ENCODE data around the gene TESK1.
A peak's percentile ranks its signal among the peaks of the same experiment; 100 is the strongest.

Gene TESK1

DNA sequence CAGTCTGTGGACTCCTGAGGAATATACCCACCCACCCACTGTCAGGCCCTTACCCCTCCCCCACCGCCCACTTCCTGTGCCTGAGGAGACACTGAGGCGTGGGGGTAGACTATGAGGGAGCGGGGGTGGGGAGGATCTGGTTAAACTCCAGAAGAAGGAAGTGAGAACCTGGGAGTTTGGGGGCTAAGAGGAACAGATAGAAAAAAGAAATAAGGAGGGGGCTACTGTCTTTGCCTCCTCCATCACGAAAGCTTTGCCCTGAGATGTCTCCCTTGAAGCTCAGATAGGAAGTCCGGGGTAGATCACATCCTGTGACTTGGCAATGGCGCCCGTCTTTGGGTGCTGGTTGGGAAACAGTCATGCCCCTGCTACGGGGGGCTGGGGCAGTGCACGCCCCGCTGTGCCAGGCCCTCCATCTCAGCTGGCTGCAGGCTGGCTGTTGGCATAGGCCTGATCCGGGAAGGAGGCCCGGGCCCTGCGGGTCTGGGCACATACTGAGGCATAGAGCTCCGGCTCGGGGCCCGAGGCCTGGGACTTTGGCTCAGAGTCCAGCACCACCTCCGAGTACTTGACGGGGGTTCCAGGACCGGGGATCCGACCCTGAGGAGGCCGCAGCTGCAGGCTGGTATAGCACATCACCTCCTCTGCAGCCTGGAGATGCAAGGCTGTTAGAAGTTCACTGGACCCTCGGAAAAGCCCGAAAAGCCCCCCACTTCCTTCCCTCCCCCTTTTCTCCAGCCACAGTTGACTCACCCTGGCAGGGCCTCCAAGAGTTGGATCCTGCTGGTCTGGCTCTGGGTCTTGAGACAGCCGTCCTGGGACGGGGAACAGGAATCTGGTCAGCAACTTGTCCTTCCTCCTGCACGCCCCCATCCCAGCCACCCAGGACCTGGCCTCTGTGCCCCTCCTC, 44.6 kb downstream of the TESK1 start:
- DNase-seq = peak; percentile 23

DNA sequence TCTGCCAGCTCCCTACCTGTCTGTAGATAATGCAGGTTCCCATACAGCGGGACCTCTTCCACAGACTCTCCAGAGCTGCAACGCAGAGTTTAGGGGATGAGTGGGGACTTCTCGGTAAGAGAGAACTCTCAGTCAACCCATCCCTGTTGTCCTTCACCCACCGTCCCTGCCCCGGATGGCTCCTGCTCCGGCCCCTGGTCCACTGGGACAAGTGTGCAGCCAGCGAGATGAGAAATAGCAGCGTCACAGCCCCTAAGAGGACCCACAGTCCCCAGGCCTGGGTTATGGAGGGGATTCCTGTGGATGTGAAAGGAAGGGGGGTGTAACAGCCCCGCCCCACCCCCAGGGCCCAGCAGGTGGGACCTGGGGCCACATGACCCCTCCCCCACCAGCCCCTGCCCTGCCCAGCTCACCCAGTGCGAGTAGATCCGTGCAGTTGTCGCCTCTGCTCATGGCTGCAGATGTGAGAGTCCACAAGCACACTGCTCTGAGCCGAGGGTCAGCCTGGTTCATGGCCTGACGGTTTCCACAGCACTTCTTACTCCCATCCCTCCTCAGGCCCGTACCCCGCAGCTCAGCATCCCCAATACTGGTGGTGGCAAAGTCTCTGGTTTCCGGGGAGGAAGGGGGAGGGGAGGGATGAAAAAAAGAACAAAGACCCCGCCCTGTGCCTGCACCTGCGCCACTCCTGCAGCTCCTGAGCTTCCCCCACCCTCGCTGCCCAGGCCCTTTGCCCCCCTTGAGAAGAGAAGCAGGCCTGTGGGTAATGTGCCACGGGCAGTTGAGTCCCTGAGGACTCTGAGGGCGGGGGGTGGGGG, 45.5 kb downstream of the TESK1 start, which contains the start of gene SIT1:
TSS of gene SIT1 (minus strand) at position 591 of the 818 bp plus-strand sequence. CDS start at position 513, 78 bp downstream.
- no peak for DNase-seq

DNA sequence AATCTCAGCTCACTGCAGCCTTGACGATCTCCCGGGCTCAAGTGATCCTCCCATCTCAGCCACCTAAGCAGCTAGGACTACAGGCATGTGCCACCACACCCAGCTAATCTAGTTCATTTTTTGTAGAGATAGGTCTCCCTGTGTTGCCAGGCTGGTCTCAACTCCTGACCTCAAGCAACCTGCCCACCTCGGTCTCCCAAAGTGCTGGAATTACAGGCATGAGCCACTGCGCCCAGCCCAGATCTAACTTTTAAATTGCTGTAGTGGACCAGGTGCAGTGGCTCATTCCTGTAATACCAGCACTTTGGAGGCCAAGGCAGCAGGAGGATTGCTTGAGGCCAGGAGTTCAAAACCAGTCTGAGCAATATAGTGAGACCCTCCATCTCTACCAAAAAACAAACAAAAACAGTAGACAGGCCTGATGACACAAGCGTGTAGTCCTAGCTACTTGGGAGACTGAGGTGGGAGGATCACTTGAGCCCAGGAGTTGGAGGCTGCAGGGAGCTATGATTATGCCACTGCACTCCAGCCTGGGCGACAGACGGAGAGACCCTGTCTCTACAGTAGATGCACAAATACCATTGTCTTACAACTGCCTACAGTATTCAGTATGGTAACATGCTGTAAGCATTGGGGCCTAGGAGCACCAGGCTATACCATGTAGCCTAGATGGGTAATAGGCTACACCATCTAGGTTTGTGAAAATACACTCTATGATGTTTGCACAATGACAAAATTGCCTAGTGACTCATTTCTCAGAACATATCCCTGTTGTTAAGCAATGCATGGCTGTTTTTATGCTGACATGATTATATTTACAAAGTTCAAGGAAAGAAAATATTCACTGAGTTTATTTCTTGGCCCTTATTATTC, 47.1 kb downstream of the TESK1 start:
- no peak for DNase-seq

DNA sequence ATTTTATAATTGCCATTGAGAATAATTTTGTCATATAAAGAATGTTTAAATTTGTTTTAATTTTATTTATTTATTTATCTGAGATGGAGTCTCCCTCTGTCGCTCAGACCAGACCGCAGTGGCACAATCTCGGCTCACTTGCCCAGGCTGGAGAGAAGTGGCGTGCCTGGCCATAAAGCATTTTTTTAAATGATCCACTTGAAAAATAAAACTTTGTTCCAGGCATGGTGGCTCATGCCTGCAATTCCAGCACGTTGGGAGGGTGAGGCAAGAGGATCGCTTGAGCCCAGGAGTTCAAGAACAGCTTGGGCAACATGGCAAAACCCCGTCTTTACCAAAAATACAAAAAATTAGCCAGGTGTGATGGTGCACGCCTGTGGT, 47.8 kb downstream of the TESK1 start:
- DNase-seq = no peak

DNA sequence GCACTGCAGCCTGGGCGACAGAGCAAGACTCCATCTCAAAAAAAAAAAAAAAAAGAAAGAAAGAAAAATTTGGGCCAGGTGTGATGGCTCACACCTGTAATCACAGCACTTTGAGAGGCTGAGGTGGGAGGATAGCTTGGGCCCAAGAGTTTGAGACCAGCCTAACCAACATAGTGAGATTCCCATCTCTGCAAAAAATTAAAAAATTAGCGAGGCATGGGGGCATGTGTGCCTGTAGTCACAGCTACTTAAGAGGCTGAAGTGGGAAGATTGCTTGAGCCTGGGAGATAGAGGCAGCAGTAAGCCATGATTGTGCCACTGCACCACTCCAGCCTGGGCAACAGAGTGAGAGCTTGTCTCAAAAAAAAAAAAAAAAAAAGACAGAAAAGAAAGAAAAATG, 48.5 kb downstream of the TESK1 start:
- no peak for DNase-seq

DNA sequence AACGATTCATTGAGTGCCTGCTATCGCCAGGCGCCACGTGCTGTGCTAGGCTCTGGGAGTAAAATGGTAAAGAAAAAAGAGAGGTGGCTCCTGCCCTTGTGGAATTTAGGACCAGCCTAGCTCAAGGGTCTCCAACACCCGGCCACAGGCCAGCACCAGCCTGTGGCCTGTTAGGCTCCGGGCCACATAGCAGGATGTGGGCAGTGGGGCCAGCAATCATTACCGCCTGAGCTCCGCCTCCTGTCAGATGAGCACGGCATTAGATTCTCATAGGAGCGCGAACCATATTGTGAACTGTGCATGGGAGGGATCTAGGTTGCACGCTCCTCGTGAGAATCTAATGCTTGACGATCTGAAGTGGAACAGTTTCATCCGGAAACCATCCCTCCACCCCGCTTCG, 51.3 kb downstream of the TESK1 start:
- no peak for DNase-seq

DNA sequence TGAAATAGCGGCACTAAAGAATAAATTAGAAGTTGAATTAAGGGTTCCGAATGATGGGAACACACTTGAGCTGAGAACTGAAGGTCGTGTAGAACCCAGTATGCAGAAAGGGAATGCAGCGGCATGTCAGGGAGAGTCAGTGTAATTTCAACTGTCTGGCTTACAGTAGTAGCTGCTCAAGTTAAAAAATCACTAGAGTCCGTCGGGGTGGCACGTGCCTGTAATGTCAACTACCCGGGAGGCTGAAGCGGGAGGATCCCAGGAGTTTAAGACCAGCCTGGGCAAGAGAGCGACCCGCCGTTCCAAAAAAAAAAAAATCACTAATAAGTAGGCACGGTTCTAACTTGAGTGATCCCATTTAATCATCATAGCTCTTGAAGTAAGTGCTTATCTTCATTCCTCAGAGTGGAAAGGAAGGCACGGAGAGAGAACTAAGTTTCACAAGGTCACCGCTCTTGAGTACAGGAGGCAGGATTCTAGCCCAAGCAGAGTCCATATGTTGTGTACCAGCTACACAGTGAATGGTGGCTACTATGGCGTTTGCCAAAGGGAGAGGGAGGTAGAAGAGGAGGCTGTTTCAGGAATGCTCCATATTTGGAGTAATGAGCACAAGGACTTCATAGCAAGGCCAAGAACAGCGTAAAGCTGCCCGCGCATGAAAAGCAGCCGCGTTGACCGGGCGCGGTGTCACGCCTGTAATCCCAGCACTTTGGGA, 51.9 kb downstream of the TESK1 start:
- DNase-seq = no peak

DNA sequence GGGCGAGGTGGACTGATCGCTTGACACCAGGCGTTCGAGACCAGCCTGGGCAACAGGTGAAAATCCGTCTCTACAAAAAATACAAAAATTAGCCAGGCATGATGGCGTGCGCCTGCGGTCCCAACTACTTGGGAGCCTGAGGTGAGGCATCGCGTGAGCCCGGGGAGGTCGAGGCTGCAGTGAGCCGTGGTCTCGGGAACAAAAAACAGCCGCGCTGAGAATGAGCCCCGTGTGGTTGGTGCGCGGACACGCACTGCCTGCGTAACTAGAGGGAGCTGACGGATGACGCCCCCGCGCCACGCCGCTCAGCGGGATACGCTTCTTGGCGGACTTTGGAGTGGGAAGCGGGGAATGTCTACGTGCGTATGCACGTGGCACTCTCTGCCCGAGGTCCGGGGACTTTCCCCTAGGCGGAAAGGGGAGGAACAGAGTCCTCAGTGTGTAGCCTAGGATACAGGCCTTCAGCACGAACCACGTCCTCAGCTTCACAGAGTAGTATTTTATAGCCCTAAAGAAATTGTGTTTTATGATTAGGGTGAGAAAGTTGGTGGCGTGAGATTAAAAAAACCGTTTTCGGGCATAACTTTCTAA, 52.6 kb downstream of the TESK1 start, which contains the start of gene RMRP:
TSS of gene RMRP (minus strand) at position 474 of the 591 bp plus-strand sequence.
- peak; percentile 75 for DNase-seq

DNA sequence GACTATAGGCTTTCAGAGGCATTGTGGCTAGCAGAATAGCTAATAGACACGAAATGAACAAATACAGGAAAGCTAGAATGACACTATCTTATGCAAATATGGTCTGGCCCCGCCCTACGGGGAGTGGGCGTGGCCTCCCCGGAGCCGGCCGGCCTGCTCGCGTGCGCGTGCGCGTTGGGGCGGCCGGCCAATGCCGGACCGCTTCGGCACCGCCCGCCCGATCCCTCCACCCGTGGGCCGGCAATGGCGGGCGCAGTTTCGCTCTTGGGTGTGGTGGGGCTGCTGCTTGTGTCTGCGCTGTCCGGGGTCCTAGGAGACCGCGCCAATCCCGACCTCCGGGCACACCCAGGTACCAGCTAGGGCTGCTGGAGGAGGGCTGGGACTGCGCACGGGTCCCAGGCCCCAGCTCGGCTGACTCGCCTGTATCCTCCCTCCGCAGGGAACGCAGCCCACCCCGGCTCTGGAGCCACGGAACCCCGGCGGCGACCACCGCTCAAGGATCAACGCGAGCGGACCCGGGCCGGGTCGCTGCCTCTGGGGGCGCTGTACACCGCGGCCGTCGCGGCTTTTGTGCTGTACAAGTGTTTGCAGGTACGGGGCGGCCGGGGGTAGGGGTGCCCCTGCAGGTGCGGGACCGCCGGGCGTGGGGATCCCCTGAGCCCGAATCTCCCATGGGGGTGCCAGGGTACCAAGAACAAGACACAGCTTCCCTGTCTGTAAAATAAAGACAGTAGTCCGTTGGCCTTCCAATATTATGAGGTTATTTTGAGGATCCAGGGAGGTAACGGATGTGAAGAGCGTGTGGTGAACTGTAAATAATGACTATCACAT, 53.3 kb downstream of the TESK1 start, which contains the start of gene CCDC107:
TSS of gene CCDC107 (plus strand) at position 156 of the 831 bp plus-strand sequence. CDS start at position 244, 88 bp downstream.
- peak; percentile 80 for DNase-seq

DNA sequence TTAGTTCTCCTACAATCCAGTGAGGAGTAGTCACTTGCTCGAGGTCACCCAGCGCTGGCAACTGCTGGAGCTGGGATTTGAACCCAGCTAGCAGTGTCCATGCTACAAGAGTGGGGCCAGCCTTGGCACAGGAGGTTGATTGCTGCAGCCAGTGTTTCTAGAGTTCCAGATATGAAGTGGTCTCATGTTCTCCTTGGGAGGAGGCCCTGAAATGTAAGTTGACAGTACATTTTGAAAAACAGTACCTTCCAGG, 53.8 kb downstream of the TESK1 start:
- no peak for DNase-seq

DNA sequence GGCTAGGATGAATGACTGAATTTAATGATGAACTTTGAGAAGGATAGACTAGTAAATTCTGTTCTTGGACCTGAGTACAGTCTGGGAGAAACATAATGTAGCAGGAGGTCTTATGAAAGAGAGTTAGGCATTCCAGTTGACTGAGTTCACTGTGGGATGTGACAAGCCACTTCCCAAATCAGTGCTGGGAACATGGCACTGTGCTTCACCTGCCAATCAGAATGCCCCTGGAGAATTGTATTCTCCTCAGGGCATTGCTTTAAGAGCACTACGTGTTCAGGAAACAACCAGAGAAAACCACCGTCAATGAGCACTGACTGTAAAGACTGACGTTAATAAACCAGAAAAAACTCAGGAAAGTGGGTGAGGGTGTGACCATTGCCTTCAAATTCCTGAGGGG, 54.3 kb downstream of the TESK1 start:
- no peak for DNase-seq

Measured in T-helper 9 cell (primary cell).